HG03060 (cell line): ENCODE results near the gene CRLF2.
"Not testable (repeated sequence)": the region's sequence is repeated elsewhere in the genome, so short reads cannot be mapped to it uniquely, and the experiment has no call there.

ENCODE experiments used
- ATAC-seq: cut with Tn5 transposase; IDR thresholded peaks from one replicate; pipeline ENCODE4 v1.9.1; 2021; ENCODE audit warnings: low read depth, moderate number of reproducible peaks; ENCODE audit not compliant: unreplicated experiment

CRLF2 gene

DNA sequence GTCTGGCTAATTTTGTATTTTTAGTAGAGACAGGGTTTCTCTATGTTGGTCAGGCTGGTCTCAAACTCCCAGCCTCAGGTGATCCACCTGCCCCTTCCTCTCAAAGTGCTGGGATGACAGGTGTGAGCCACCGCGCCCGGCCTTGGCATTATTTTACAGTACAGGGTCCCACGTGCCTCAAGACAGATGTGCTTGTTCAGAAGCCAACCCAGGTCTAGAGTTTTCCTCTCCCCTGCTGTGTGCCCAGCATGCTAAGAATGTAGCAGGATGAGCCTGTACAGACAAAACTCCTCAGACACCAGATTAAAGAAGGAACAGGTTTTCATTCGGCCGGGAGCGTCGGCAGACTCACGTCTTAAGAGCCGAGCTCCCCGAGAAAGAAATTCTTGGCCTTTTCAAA lies 42.2 kb downstream of the CRLF2 start:
- ATAC-seq = no peak

- no peak for ATAC-seq
Measured at GRCh38 chrX:1169189-1169588, 43.3 kb downstream of the CRLF2 start.

- no peak for ATAC-seq
Measured at GRCh38 chrX:1167918-1168481, 44.4 kb downstream of the CRLF2 start.

- ATAC-seq = no peak
Measured at GRCh38 chrX:1167466-1167865, 45.0 kb downstream of the CRLF2 start.

GRCh38 chrX:1165535-1166196 lies 46.8 kb downstream of the CRLF2 start:
- ATAC-seq = no peak

- ATAC-seq = no peak
Measured at GRCh38 chrX:1164322-1165288, 47.8 kb downstream of the CRLF2 start.

GRCh38 chrX:1163231-1163630 lies 49.2 kb downstream of the CRLF2 start:
- ATAC-seq = no peak

DNA sequence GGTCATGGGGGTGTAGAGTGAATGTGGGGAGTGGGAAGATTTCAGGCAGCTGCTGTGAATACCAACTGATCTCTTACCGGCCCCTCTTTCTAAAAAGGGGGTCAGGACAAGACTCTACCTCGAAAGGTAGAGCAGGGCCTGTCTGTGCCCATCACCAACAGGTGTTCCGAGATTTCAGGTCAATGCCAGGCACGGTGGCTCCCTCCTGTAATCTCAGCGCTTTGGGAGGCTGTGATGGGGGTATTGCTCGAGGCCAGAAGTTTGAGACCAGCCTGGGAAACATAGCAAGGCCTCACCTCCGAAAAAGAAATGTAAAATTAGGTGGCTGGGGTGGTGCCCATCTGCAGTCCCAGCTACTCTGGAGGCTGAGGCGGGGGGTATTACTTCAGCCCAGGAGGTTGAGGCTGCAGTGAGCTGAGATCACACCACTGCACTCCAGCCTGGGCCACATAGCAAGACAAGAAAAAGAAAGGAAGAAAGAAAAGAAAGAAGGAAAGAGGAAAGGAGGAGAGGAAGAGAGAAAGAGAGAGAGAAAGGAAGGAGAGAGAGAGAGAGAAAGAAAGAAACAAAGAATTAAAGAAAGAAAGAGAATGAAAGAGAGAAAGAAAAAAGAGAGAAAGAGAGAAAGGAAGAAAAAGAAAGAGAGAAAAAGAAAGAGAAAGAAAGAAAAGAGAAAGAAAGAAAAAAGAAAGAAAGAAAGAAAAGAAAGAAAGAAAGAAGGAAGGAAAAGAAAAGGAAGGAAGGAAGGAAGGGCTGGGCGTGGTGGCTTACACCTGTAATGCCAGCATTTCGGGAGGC lies 50.1 kb downstream of the CRLF2 start:
- ATAC-seq = no peak

GRCh38 chrX:1159548-1159947 lies 52.9 kb downstream of the CRLF2 start:
- no peak for ATAC-seq

- not testable (repeated sequence) for ATAC-seq
Measured at GRCh38 chrX:1156681-1157455, 55.6 kb downstream of the CRLF2 start.

DNA sequence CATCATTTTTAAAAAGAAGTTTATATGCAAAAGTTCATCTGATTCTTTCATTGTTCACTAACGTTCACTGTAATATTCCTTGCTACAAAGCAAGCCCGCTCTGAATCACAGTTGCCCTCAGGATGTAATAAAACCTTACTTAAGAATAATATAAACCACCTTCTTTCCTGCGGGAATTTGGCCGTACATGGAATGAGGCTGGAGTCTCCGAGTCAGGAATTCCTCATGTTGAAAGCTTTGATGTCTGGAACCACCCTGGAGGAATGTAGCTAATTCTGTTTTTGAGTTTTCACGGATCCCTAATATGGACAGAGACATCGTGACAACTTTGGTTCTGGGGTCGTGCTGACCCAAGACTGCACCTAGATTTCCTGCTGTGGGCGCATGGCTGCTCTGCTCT lies 58.5 kb downstream of the CRLF2 start:
- ATAC-seq = no peak

DNA sequence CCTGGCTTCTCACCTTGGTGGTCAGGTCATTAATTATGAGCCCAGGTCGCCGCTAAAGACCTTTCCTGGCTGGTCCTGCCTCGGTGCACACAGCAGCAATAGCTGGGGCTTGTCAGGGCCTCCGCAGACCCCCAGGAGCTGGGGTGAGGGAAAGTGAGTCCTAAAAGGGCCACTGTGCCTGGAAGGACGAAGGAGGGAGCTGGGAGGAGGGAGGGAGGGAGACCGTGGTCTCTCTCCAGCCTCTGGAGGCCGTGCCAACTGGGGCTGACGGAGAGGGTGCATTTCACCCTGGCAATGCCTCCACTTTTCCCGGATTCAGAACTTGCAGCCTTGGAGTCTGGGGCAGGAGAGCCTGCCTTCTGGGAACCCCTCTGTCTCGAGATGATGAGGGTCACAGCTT lies 60.4 kb downstream of the CRLF2 start:
- ATAC-seq = no peak

DNA sequence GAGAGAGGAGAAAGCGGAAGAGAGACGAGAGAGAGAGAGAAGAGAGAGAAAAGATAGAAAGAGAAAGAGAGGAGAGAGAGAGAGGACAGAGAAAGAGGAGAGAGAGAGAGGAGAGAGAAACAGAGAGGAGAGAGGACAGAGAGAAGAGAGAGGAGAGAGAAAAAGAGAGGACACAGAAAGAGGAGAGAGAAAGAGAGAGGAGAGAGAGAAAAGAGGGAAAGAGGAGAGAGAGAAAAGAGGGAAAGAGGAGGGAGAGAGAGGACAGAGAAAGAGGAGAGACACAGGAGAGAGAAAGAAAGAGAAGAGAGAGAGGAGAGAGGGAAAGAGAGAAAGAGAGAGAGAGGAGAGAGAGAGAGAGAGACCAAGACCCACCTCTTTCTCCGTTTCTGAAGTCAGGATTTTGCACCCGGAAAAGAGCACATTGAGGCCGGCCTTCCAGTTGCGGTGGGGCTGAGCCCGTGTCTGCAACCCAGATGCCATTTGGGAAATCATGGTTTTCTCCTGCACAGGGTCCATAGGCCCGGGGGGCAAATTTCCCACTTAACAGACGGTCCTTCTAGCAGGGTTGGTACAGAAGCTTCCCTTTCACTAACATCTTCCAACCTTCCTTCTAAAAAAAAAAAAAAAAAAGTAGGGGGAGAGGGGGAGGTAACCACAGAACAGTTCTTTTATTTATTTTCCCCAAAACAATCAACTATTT lies 60.9 kb downstream of the CRLF2 start:
- no peak for ATAC-seq

DNA sequence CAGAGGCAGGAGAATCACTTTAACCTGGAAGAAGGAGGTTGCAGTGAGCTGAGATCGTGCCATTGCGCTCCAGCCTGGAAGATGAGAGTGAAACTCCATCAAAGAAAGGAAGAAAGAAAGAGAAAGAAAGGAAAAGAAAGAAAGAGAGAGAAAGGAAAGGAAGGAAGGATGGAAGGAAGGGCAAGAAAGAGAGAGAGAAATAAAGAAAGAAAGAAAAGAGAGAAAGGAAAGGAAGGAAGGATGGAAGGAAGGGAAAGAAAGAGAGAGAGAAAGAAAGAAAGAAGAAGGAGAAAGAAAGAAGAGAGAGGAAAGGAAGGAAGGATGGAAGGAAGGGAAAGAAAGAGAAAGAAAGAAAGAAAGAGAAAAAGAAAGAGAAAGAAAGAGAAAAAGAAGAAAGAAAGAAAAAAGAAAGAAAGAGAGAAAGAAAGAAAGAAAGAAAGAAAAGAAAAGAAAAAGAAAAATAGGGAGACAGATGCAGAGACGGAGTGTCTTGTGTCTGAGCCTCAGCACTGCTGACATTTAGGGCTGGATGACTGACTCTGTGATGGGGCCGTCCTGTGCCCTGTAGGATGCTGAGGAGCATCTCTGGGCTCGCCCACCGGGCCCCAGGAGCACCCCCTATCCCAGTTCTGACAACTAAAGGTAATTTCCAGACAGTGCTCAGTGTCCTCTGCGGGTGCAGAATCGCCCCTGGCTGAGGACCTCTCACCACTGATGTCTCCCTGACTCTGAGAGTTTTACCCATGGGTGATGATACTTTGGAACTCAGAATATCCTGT lies 61.7 kb downstream of the CRLF2 start:
- ATAC-seq = no peak

- no peak for ATAC-seq
Measured at GRCh38 chrX:1147611-1148515, 64.6 kb downstream of the CRLF2 start.

GRCh38 chrX:1144293-1144692 lies 68.2 kb downstream of the CRLF2 start:
- ATAC-seq = no peak
